HG02981 (cell line): Measurements from ENCODE around the gene SMIM1.
A peak's percentile ranks its signal among the peaks of the same experiment; 100 is the strongest.
"Not testable (repeated sequence)": the region's sequence is repeated elsewhere in the genome, so short reads cannot be mapped to it uniquely, and the experiment has no call there.

Experiments used
- ATAC-seq: cut with Tn5 transposase; IDR thresholded peaks from one replicate; pipeline ENCODE4 v1.9.1; 2021; ENCODE audit warnings: mild to moderate bottlenecking, moderate library complexity; ENCODE audit not compliant: unreplicated experiment

Gene SMIM1

DNA sequence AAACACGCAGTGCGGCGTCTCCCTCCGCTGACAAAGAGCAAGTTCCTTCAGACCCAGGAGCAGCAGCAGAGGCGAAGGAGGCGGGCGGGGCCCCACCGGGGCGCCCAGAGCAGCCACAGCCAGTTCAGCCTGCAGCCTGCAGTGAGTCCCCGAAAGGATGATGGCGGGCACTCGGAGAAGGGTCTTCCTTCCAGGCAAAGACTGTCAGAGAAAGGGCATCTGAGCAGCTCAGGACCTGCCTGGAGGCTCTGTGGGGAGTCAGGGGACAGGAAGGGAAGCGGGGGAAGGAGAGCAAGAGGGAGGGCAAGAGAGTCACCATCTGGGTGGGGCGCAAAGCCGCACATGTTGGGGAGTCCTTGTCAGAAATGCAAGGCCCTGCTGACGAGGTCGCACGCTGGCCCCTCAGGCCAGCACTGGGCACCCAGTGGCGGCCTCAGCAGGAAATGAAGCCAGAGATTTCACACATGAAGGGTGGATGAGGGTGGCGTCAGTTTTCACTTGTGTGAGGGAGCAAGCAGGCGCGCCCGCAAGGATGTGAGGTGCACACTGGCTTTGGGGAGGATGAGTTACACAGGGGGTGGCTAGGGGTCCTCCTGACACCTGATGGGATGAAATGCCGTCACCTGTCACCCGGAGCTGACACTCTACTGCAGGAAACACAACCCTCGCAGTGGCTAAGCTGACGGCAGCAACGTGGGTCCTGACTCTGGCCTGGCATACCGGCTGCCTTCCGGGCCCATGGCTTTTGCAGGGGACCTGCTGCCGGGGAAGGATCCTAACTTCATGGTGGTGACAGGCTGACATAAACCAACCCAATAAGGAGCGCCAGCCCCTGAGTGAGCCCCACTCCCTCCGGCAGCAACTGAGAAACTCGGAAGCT lies 17.1 kb downstream of the SMIM1 start:
- no peak for ATAC-seq

GRCh38 chr1:3790500-3790923 lies 18.0 kb downstream of the SMIM1 start:
- ATAC-seq, result no peak

DNA sequence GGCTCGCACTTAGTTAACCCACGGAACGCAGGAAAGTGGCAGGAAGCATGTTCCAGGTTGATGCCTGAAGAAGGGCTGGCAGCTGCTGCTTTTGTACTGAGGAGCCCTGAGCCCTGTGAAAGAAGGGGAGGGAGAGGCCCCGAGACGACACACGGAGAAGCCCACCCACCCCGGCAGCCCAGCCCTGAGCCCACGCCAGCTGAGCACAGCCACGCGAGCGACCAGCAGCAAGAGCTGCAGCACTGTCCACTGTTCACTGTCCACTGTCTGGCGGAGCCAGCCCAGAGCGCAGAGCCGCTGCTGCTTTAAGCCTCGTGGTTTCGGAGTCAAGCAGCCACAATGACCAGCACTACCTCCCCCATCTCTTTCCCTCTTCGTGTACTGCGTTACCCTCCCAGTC lies 18.4 kb downstream of the SMIM1 start:
- no peak for ATAC-seq

DNA sequence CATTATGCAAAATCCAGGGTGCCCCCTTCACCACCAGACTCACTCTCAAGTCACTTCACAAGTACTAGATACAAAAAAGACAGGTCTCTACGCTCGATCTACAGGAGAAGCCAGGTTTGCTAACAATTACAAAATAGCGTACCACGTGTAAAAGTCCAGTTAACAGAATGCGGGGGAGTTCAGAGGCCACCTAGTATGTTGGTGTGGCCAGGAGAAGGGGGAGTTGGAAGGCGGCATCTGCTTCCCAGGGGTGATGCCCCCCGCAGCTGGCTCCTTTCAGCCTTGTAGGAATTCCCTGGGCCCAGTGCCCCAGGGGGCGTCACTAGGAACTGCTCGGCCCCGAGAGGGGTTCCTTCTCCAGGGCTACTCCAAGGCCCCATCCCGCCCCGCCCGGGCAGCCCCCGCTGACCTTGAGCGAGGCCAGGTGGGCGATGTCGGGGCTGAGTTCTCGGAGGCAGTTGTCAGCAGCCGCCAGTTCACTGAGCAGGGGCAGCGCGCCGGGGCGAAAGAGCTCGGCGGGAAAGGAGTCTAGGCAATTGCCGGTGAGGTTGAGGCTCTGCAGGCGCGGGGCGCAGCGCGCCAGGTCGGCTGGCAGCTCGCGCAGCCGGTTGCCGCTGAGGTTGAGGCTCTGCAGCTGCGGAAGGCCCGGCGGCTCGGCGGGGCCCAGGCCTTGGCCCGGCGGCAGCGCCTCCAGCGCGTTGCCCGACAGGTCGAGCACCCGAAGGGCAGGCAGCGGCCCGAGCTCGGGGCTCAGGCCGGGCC lies 23.1 kb downstream of the SMIM1 start:
- peak; percentile 20 for ATAC-seq

GRCh38 chr1:3796215-3797061 lies 23.9 kb downstream of the SMIM1 start, which contains the start of gene LRRC47:
LRRC47 (minus strand) TSS chr1:3796498; CDS start chr1:3796476, 22 bp downstream.
- ATAC-seq, result peak; percentile 95

DNA sequence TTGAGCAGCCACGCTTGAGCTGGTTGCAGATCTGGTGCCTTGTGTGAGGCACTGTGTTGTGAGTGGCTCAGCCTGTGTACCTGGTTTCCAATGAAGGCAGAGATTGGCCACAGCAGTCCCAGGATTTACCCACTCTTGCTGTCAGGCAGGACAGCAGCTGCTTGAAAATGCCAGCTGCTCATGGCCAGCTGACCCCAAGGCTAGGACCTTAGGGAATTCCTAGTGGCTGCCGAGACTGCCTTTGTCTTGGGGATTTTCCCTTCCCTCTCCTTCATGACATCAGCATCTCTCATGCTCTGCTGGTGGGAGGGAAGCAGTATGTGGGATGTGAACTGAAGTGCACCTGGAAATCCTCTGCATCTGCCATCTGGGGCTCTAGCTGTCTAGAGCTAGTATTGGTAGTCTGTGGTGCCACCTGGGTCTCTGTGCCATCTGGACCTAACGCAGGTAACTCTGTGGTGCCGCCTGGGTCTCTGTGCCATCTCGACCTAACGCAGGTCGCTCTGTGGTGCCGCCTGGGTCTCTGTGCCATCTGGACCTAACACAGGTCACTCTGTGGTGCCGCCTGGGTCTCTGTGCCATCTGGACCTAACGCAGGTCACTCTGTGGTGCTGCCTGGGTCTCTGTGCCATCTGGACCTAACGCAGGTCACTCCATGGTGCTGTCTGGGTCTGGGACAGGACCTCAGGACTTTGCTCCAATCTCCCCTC lies 27.6 kb downstream of the SMIM1 start:
- ATAC-seq, result no peak

DNA sequence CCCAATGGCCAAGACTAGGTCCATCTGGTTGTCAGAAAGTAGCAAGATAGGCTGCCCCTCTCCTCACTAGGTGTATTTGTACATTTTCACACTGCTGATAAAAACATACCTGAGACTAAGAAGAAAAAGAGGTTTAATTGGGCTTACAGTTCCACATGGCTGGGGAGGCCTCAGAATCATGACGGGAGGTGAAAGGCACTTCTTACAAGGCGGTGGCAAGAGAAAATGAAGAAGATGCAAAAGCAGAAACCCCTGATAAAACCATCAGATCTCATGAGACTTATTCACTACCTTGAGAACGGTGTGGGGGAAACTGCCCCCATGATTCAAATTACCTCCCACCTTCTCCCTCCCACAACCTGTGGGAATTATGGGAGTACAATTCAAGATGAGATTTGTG lies 28.2 kb downstream of the SMIM1 start:
- not testable (repeated sequence) for ATAC-seq

GRCh38 chr1:3803905-3804626 lies 31.5 kb downstream of the SMIM1 start:
- no peak for ATAC-seq

DNA sequence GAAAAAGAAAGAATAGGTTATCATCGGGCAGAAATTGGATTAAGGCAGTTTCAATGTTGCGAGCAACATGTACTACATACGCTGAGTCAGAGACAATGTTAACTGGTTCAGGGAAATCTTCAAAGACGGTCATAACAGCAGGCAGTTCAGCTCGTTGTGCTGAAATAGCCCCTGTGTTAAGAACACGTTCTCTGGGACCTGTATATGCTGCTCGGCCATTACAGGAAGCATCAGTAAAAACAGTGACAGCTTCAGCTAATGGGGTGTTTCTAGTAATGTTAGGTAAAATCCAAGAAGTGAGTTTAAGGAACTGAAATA lies 32.0 kb downstream of the SMIM1 start:
- ATAC-seq, result not testable (repeated sequence)

DNA sequence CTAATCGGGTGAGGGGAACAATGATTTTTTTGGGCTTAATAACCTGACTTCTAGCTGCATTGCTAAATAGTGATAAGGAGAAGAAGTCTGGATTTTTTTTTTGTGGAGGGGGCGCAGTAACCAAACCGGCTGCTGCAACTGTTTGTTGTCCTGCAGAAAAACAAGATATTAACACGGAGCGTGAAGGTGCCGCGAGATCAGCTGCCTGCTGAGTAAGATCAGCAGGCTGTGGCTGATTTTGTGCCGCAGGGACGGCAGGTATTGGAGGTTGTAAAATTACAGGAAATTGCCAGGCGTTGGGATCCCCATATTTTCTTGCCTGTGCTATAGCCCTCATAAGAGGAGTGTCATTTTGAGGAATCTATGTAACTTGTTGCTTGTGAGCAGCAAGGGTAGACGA lies 32.5 kb downstream of the SMIM1 start:
- no peak for ATAC-seq

DNA sequence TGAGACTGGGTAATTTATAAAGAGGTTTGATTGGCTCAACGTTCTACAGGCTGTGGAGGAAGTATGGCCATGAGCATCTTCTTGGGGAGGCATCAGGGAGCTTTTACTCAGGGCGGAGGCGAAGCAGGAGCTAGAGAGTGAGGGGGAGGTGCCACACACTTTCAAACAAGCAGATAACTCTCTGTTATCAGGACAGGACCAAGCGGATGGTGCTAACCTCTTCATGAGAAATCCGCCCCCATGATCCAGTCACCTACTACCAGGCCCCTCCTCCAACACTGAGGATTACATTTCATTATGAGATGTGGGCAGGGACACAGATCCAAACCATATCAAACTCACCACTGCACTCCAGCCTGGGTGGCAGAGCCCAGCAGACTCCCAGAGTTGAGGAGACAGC lies 35.2 kb downstream of the SMIM1 start:
- ATAC-seq, result no peak

- ATAC-seq, result no peak
These were observed 37.1 kb downstream of the SMIM1 start for GRCh38 chr1:3809680-3810079.

DNA sequence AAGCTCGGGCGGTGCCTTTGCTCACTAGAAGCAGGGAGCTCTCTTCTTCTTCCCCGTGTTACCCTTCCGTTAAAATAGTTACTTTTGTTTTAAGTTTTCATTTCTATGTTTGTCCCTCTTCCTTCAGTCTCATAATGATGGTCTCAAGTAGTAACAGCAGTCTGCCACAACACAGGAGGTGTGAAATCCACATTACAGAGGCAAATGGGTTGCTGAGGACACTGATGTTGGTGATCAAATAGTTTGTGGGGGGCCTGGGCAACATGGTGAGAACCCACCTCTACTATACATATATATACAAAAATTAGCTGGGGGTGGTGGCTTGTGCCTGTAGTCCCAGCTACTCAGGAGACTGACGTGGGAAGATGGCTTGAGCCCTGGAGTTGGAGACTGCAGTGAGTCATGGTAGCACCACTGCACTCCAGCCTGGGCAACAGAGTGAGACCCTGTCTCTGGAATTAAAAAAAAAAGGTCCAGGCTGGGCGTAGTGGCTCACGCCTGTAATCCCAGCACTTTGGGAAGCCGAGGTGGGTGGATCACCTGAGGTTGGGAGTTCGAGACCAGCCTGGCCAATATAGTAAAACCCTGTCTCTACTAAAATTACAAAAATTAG lies 37.7 kb downstream of the SMIM1 start:
- not testable (repeated sequence) for ATAC-seq

DNA sequence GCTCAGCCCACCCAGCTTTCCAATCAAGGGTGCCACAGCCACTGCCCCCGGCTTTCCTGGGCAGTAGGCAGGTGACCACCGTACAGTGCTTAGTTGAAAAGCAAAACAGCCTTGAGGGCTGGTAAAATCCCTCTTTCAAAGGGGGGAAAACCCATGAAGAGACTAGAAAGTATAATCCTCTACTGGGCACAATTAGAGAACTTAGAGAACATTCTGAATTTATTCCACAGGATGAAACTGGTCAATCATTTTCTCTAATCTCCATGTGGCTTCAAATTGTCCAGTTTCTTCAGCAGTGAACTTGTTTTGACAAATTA lies 39.0 kb downstream of the SMIM1 start:
- no peak for ATAC-seq

- no peak for ATAC-seq
These were observed 41.5 kb downstream of the SMIM1 start for GRCh38 chr1:3814065-3814464.

DNA sequence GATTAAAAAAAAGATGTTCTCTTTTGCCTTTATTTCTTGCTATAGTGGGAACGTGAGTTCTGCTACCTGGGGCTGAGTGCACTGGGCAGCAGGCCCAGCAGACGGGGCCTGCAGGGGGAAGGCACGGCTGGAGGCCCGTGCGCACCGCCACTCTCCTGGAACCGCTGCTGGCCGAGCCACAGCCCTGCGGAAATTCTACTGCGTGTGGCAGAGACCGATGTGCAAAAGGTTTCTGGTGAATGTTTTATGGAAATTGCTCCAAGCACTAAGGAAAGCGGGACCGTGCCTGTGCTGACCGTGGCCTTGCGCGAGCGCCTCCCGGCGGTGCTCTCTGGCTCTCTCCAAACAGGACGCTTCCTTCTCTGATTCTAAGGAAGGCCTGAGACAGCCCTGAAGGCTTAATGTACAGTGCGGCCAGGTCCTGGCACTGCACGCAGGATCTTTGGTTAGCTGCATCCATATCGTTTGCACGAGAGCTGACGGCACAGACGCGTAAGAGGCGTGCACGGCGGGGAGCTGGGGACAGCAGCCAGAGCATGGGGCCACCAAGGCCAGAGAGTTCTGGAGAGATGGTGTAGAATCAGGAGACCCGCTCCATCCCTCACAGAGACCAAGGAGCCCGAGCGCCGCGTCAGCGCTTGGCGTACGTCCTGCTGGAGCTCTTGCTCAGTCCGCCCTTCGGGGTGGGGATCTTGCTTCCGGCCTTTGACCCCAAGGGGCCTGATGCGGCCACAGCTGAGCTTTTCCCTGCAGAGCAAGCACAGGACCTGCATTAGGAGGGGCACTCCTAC lies 42.4 kb downstream of the SMIM1 start:
- ATAC-seq, result no peak

GRCh38 chr1:3816331-3817137 lies 44.0 kb downstream of the SMIM1 start:
- ATAC-seq, result no peak

DNA sequence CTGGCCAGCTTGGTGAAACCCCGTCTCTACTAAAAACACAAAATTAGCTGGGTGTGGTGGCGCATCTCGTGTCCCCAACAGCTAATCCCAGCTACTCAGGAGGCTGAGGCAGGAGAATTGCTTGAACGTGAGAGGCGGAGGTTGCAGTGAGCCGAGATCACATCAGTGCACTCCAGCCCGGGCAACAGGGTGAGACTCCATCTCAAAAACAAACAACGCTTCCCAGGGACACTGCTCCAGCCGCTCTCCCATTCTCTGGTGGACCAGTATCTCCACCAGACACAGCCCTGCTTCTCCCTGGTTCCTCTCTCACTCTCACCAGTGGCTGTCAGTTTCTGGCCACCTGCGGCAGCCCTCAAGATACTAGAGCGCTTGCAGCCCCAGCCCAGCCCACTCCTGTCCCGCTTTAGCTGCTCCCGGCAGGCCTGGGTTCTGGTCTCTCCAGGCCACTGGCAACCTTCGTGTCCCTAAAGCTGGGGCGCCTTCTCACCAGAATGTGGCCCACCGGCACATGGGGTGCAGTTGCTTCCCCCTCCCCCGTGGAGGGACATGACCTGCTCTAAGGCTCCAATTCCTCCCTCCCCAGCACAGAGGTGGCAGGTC lies 44.7 kb downstream of the SMIM1 start:
- ATAC-seq, result no peak
